Neural cell (in vitro differentiated cells): ENCODE measurements around the gene PACS1. TPM values are rescaled to one million over a fixed set of nuclear protein-coding genes. Genes with fewer than 3 reads are reported as not detected.

Source experiments
- H2AFZ ChIP-seq: fragments of 200-600, 300-800 bp; sonication (generic), shearing (Covaris generic); 2 replicates; pipeline ENCODE4 v1.6.0; 2014; ENCODE audit warnings: low read depth, mild to moderate bottlenecking, antibody characterized with exemption, low read length, moderate library complexity
- H3F3A ChIP-seq: fragments of 200-600 bp; shearing (Covaris generic); 2 replicates; pipeline ENCODE4 v1.6.1; 2016; ENCODE audit warnings: mild to moderate bottlenecking, moderate library complexity, mixed read lengths, antibody characterized with exemption, low read length; ENCODE audit not compliant: insufficient read depth, poor library complexity, severe bottlenecking
- H3K27ac ChIP-seq: fragments of 200-600, 300-800 bp; sonication (generic), shearing (Covaris generic); 2 replicates; pipeline ENCODE4 v1.5.1; 2014; ENCODE audit warnings: mild to moderate bottlenecking, low read length, moderate library complexity
- H3K27me3 ChIP-seq: fragments of 300-800, 200-600 bp; sonication (generic), shearing (Covaris generic); 2 replicates; pipeline ENCODE4 v1.6.0; 2014; ENCODE audit warnings: mild to moderate bottlenecking, low read depth, low read length, moderate library complexity; ENCODE audit not compliant: insufficient read depth
- H3K36me3 ChIP-seq: fragments of 300-800, 200-600 bp; sonication (generic), shearing (Covaris generic); 2 replicates; pipeline ENCODE4 v1.5.1; 2014; ENCODE audit warnings: mild to moderate bottlenecking, antibody characterized with exemption, low read length, moderate library complexity; ENCODE audit not compliant: insufficient read depth
- H3K4me2 ChIP-seq: fragments of 300-800, 200-600 bp; sonication (generic), shearing (Covaris generic); 2 replicates; pipeline ENCODE4 v1.6.0; 2014; ENCODE audit warnings: mild to moderate bottlenecking, low read length
- H3K4me3 ChIP-seq: fragments of 300-800, 200-600 bp; sonication (generic), shearing (Covaris generic); 2 replicates; pipeline ENCODE4 v1.5.1; 2014; ENCODE audit warnings: mild to moderate bottlenecking, low read length, moderate library complexity
- H3K79me2 ChIP-seq: fragments of 200-600 bp; shearing (Covaris generic); replicated peaks from 2 replicates; pipeline ENCODE4 v1.6.0; 2014; ENCODE audit warnings: mild to moderate bottlenecking, low read length, moderate library complexity; ENCODE audit not compliant: insufficient read depth
- H3K9ac ChIP-seq: fragments of 300-800, 200-600 bp; sonication (generic), shearing (Covaris generic); 2 replicates; pipeline ENCODE4 v1.6.1; 2016; ENCODE audit warnings: mild to moderate bottlenecking, low read length, mixed read lengths
- H3K9me2 ChIP-seq: fragments of 200-600 bp; shearing (Covaris generic); 2 replicates; pipeline ENCODE4 v1.6.1; 2016; ENCODE audit warnings: mild to moderate bottlenecking, low read length, mixed read lengths; ENCODE audit not compliant: insufficient read depth
- H3K9me3 ChIP-seq: fragments of 200-600, 300-800 bp; sonication (generic), shearing (Covaris generic); 2 replicates; pipeline ENCODE4 v1.6.1; 2016; ENCODE audit warnings: mild to moderate bottlenecking, mixed run types, low read length, moderate library complexity, mixed read lengths
- H4K20me1 ChIP-seq: fragments of 200-600 bp; shearing (Covaris generic); 2 replicates; pipeline ENCODE4 v1.6.1; 2016; ENCODE audit warnings: mild to moderate bottlenecking, mixed run types; ENCODE audit not compliant: insufficient read depth
- EP300 ChIP-seq: fragments of 450-650 bp; conservative IDR thresholded peaks from 2 replicates; pipeline ENCODE4 v1.6.1; 2014; ENCODE audit warnings: antibody characterized with exemption, mild to moderate bottlenecking, moderate library complexity; ENCODE audit not compliant: poor library complexity, severe bottlenecking
- EZH2 ChIP-seq: fragments of 200-600, 300-800 bp; shearing (Covaris generic), sonication (generic); IDR thresholded peaks from 2 replicates; pipeline ENCODE4 v1.6.1; 2014; ENCODE audit warnings: antibody characterized with exemption, low read length, borderline replicate concordance, mild to moderate bottlenecking; ENCODE audit not compliant: insufficient read depth, poor library complexity, severe bottlenecking
- MXI1 ChIP-seq: fragments of 450-650 bp; conservative IDR thresholded peaks from 2 replicates; pipeline ENCODE4 v1.6.1; 2014; ENCODE audit warnings: antibody characterized with exemption, mild to moderate bottlenecking; ENCODE audit not compliant: poor library complexity, severe bottlenecking
- POLR2AphosphoS5 ChIP-seq: IDR thresholded peaks from 2 replicates; pipeline ENCODE4 v1.6.1; 2012
- RAD21 ChIP-seq: fragments of 450-650 bp; conservative IDR thresholded peaks from 2 replicates; pipeline ENCODE4 v1.6.1; 2014; ENCODE audit warnings: antibody characterized with exemption, mild to moderate bottlenecking, moderate library complexity
- SMC3 ChIP-seq: fragments of 450-650 bp; conservative IDR thresholded peaks from 2 replicates; pipeline ENCODE4 v1.6.1; 2014; ENCODE audit warnings: antibody characterized with exemption, mild to moderate bottlenecking, moderate library complexity; ENCODE audit not compliant: poor library complexity
- TAF1 ChIP-seq: IDR thresholded peaks from 2 replicates; pipeline ENCODE4 v1.6.1; 2012; ENCODE audit warnings: low read depth
- polyA plus RNA-seq: library from polyadenylated mRNA; depleted of rRNA; stranded (reverse); fragments of >200 nt; gene quantifications from 2 replicates; pipeline ENCODE4 v1.2.3, GENCODE V29; 2014
- TF ChIP-seq, protein P1 (sequence below): IDR thresholded peaks from 2 replicates; pipeline ENCODE4 v1.6.1; 2012; ENCODE audit warnings: borderline replicate concordance
- TF ChIP-seq, protein P2 (sequence below): fragments of 450-650 bp; IDR thresholded peaks from 2 replicates; pipeline ENCODE4 v1.5.1; 2014; ENCODE audit warnings: antibody characterized with exemption, mild to moderate bottlenecking, moderate library complexity; ENCODE audit not compliant: poor library complexity, severe bottlenecking

Gene PACS1
- polyA plus RNA-seq, 1 donor from 2014 or later: 14.4 TPM

DNA sequence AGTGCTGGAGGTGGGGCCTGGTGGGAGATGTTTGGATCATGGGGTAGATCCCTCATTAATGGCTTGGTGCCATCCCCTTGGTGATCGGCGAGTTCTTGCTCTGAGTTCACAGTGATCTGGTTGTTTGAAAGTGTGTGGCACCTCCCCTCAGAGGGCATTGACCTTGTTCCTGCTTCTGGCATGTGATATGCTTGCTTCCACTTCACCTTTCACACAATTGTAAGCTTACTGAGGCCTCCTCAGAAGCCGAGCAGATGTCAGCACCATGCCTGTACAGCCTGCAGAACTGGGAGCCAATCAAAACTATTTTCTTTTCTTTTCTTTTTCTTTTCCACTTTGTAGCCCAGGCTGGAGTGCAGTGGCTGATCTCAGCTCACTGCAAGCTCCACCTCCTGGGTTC is 32.7 kb upstream of the PACS1 start:
- Histone ChIP-seq H3F3A (no peaks in the 10 kb centered on the region), H4K20me1 (no peaks in the 10 kb centered on the region), H3K9me2 (no peaks in the 10 kb centered on the region), H2AFZ (no peak overlapping the region), H3K27me3 (no peaks in the 10 kb centered on the region), H3K4me2 (no peak overlapping the region), H3K79me2 (no peaks in the 10 kb centered on the region), H3K9ac (no peak overlapping the region), H3K27ac (no peak overlapping the region), H3K4me3 (no peak overlapping the region), H3K9me3 (no peaks in the 10 kb centered on the region), H3K36me3 (no peaks in the 10 kb centered on the region)
- no peak for TF ChIP-seq TAF1
- TF ChIP-seq EZH2: no peak
- no peak for TF ChIP-seq SMC3
- TF ChIP-seq EP300: no peak
- no peak for TF ChIP-seq RAD21

DNA sequence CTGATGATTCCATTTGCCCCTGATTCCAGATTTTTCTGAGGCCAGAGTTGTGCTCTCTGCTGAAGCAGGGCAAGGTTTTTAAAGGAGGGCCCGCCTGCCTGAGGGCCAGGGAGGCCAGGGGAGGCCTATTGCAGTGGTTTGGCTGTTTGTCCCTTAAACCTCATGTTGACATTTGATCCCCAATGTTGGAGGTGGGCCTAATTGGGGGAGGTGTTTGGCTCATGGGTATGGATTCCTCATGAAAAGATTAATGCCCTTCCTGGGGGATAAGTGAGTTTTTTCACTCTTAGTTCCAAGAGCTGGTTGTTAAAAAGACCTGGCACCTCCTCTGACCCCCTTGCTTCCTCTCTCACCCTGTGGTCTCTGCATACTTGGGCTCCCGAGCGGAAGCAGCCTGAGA is 30.3 kb upstream of the PACS1 start:
- H3K79me2 ChIP-seq: no peaks in the 10 kb centered on the region
- no peaks in the 10 kb centered on the region for H3K27me3 ChIP-seq
- TF ChIP-seq, protein P1, sequence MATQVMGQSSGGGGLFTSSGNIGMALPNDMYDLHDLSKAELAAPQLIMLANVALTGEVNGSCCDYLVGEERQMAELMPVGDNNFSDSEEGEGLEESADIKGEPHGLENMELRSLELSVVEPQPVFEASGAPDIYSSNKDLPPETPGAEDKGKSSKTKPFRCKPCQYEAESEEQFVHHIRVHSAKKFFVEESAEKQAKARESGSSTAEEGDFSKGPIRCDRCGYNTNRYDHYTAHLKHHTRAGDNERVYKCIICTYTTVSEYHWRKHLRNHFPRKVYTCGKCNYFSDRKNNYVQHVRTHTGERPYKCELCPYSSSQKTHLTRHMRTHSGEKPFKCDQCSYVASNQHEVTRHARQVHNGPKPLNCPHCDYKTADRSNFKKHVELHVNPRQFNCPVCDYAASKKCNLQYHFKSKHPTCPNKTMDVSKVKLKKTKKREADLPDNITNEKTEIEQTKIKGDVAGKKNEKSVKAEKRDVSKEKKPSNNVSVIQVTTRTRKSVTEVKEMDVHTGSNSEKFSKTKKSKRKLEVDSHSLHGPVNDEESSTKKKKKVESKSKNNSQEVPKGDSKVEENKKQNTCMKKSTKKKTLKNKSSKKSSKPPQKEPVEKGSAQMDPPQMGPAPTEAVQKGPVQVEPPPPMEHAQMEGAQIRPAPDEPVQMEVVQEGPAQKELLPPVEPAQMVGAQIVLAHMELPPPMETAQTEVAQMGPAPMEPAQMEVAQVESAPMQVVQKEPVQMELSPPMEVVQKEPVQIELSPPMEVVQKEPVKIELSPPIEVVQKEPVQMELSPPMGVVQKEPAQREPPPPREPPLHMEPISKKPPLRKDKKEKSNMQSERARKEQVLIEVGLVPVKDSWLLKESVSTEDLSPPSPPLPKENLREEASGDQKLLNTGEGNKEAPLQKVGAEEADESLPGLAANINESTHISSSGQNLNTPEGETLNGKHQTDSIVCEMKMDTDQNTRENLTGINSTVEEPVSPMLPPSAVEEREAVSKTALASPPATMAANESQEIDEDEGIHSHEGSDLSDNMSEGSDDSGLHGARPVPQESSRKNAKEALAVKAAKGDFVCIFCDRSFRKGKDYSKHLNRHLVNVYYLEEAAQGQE: no peak
- TF ChIP-seq TAF1: no peak
- no peak for TF ChIP-seq RAD21
- no peak for TF ChIP-seq EP300
- no peak for TF ChIP-seq SMC3
- TF ChIP-seq EZH2: no peak
- TF ChIP-seq MXI1: no peak
- no peak for TF ChIP-seq POLR2AphosphoS5
- TF ChIP-seq, protein P2, sequence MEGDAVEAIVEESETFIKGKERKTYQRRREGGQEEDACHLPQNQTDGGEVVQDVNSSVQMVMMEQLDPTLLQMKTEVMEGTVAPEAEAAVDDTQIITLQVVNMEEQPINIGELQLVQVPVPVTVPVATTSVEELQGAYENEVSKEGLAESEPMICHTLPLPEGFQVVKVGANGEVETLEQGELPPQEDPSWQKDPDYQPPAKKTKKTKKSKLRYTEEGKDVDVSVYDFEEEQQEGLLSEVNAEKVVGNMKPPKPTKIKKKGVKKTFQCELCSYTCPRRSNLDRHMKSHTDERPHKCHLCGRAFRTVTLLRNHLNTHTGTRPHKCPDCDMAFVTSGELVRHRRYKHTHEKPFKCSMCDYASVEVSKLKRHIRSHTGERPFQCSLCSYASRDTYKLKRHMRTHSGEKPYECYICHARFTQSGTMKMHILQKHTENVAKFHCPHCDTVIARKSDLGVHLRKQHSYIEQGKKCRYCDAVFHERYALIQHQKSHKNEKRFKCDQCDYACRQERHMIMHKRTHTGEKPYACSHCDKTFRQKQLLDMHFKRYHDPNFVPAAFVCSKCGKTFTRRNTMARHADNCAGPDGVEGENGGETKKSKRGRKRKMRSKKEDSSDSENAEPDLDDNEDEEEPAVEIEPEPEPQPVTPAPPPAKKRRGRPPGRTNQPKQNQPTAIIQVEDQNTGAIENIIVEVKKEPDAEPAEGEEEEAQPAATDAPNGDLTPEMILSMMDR: no peak
- no peak overlapping the region for H3K9ac ChIP-seq
- no peaks in the 10 kb centered on the region for H3F3A ChIP-seq
- no peaks in the 10 kb centered on the region for H3K9me2 ChIP-seq
- no peak overlapping the region for H2AFZ ChIP-seq
- no peak overlapping the region for H3K4me3 ChIP-seq
- H3K27ac ChIP-seq: no peak overlapping the region
- no peaks in the 10 kb centered on the region for H3K9me3 ChIP-seq
- H3K4me2 ChIP-seq: no peak overlapping the region
- no peaks in the 10 kb centered on the region for H4K20me1 ChIP-seq
- H3K36me3 ChIP-seq: no peaks in the 10 kb centered on the region
